H1 (cell line): ENCODE measurements around the gene MVK. TPM values are rescaled to one million over a fixed set of nuclear protein-coding genes. Genes with fewer than 3 reads are reported as not detected.

Source experiments
- EP300 ChIP-seq, 2 experiments: IDR thresholded peaks; 1 replicate in 1 of 2; 2 replicates in 1 of 2; pipeline ENCODE4 v1.6.1; 2011 to 2012; ENCODE audit warnings: low read depth in 2 of 2, low read length in 2 of 2, mild to moderate bottlenecking in 2 of 2, borderline replicate concordance in 1 of 2, inconsistent platforms in 1 of 2, moderate library complexity in 1 of 2
- RXRA ChIP-seq: IDR thresholded peaks from 2 replicates; pipeline ENCODE4 v1.6.1; 2011; ENCODE audit warnings: low read depth, mild to moderate bottlenecking, low read length, moderate library complexity; ENCODE audit not compliant: insufficient read depth
- SUZ12 ChIP-seq: fragments of 200-600 bp; sonication (generic); IDR thresholded peaks from 2 replicates; pipeline ENCODE4 v1.6.1; 2012; ENCODE audit warnings: mild to moderate bottlenecking, inconsistent platforms, low read length, moderate library complexity, mixed read lengths
- USF2 ChIP-seq: IDR thresholded peaks from 2 replicates; pipeline ENCODE4 v1.6.1; 2011; ENCODE audit warnings: low read length, improper control_type of control experiment
- polyA plus RNA-seq, 7 experiments: library from polyadenylated mRNA; depleted of rRNA in 3 of 7; stranded (reverse) in 5 of 7; unstranded in 2 of 7; fragments of >200 nt in 5 of 7; fragments of 200-250 nt in 2 of 7; gene quantifications; 1 replicate in 5 of 7; 2 replicates in 1 of 7; 4 replicates in 1 of 7; pipeline versions ENCODE4 v1.2.1 to v1.2.3, GENCODE V29; 2011 to 2013; ENCODE audit warnings: missing spikeins in 2 of 7, mixed read lengths in 2 of 7
- total RNA-seq: library from RNA; stranded (reverse); fragmentation: NEBNext Ultra II Directional; extraction: Animal tissue kit (Norgen Biotek cat#: 25700); gene quantifications from 2 replicates; pipeline ENCODE4 v1.2.1, GENCODE V29; 2021
- TF ChIP-seq, protein P1 (sequence below): IDR thresholded peaks from 2 replicates; pipeline ENCODE4 v1.6.1; 2011; ENCODE audit warnings: low read depth, mild to moderate bottlenecking, low read length; ENCODE audit not compliant: insufficient read depth

MVK gene
- total and polyA plus RNA-seq, 2 of the 8 experiments (the other 6 are each of a cell fraction or from before 2014, with no cell fraction given) = 15.7 to 20.9 TPM

- TF ChIP-seq RXRA = no peak
- TF ChIP-seq, protein P1, sequence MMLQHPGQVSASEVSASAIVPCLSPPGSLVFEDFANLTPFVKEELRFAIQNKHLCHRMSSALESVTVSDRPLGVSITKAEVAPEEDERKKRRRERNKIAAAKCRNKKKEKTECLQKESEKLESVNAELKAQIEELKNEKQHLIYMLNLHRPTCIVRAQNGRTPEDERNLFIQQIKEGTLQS = no peak
- no peak for TF ChIP-seq SUZ12
- TF ChIP-seq USF2 = no peak
- TF ChIP-seq EP300 (IDR thresholded peaks at IDR 0.05; ENCODE audit: borderline replicate concordance in 1 of 2, low read depth in 2 of 2, low read length in 2 of 2) = no peak
- TF ChIP-seq, all 59 proteins: peak for 0
Observed at GRCh38 chr12:109558374-109559199, 15.0 kb upstream of the MVK start (continued).
